NOMO-1 (cell line): ENCODE measurements around the gene MVD.

Experiments
- DNase-seq, 2 experiments: peaks; one replicate each; lab custom pipeline; 2025; ENCODE audit not compliant: unreplicated experiment in 2 of 2; lab: John Stamatoyannopoulos, UW

The MVD gene

GRCh38 chr16:88645941-88646340 is 16.9 kb downstream of the MVD start:
- DNase-seq: no peak

DNA sequence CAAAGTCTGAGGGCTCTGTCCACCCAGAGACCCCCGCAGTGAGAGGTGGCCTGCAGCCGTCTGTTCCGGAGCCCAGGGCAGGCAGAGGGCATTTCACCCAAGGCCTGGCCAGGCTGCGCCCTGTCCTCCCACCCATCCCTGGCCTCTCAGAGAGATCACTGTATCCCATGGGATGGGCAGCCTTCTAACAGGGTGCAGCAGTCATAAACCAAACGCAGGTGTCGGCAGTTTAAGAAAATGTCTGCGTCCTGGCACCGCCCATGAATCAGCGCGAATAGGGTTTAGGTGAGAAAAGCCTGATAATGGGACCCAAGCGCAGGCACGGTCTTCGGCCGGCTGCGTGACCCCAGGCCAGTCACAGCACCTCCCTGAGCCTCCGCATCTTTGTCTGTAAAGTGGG is 17.4 kb downstream of the MVD start:
- DNase-seq: no peak

DNA sequence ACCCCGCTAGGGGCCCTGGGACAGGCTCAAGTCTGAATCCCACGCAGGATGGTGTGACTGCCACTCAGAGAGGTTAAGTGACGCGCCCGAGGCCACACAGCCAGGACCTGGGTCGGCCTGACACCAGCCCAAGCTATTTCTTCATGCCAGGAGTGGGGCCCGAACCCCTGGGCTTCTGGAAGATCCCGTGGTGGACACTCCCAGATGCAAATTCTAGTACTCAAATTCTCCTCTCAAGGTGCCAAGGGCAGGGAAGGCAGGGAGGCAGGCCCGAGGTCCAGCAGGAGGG is 19.3 kb downstream of the MVD start:
- DNase-seq: no peak

- DNase-seq: no peak
These were observed 19.8 kb downstream of the MVD start for GRCh38 chr16:88642881-88643643.

DNA sequence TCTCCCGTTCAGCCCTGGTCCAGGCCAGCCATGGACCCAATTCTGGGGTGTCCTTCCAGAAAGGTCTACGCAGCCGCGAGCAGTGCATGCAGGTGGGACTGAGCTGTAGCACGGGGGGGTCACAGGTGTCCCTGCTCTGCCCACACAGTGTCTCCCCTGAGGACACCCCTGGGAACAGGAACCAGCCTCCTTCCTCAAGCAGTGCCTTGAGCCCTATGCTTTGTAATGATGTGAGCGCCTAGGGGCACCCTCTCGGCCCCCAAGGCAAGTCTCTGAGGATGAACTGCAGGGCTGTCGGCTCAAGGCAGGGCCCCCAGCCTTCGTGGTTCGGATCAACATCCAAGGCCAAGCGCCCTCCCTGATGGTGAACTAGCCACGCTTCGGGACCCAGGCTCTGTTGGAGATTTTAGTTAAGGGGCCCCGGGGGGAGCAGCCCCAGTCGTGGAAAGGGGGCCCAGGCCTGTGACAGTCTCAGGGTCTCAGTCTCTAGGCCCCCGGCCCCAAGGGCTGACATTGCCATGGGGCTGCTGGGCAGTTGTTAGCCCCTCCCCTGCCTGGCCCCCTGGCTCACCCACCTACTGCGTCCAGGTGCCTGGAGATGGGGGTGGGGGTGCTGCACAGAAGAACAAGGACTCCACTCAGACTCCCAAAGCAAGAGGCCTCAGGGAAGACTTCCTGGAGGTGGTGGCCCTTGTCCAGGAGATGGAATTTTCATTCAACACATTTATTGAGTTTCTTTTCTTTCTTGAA is 22.2 kb downstream of the MVD start:
- DNase-seq: peak in 1 of 2 experiments; percentile 13

- no peak for DNase-seq
These were observed 22.8 kb downstream of the MVD start for GRCh38 chr16:88640039-88640495.

DNA sequence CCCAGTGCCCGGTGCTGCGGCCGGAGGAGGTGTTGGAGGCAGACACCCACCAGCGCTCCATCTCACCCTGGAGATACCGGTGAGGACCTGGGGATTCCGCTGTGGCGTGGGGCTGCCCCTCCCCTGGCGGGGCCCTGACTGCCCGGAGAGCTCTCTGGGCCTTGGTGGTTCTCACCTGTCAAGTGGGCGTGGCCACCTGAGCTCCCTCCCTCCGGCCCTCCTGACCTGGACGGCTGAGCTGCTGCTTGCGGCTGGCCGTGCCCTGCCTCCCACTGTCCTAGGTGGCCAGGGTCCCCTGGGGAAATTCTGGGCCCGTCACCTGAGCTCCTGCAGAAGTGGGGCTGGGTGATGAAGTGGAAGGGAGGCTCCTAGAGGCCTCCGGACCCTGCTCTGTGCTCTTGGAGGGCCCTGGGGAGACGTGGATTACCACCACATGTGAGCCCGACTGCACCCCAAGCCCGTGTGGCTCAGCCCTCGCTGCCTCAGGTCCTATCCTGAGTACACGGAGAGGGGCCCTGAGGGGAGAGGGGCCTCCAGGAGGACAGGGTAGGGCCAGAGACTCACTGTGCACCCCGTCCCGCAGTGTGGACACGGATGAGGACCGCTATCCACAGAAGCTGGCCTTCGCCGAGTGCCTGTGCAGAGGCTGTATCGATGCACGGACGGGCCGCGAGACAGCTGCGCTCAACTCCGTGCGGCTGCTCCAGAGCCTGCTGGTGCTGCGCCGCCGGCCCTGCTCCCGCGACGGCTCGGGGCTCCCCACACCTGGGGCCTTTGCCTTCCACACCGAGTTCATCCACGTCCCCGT is 23.5 kb downstream of the MVD start:
- DNase-seq: no peak

- DNase-seq: no peak
These were observed 24.3 kb downstream of the MVD start, which contains the start of gene IL17C for GRCh38 chr16:88638323-88639230. Gene IL17C, plus strand, starts transcription at chr16:88638572. Its CDS starts 70 bp downstream, at chr16:88638642.

- no peak for DNase-seq
These were observed 26.2 kb downstream of the MVD start for GRCh38 chr16:88636488-88637265.

- DNase-seq: no peak
These were observed 27.1 kb downstream of the MVD start for GRCh38 chr16:88635671-88636319.

DNA sequence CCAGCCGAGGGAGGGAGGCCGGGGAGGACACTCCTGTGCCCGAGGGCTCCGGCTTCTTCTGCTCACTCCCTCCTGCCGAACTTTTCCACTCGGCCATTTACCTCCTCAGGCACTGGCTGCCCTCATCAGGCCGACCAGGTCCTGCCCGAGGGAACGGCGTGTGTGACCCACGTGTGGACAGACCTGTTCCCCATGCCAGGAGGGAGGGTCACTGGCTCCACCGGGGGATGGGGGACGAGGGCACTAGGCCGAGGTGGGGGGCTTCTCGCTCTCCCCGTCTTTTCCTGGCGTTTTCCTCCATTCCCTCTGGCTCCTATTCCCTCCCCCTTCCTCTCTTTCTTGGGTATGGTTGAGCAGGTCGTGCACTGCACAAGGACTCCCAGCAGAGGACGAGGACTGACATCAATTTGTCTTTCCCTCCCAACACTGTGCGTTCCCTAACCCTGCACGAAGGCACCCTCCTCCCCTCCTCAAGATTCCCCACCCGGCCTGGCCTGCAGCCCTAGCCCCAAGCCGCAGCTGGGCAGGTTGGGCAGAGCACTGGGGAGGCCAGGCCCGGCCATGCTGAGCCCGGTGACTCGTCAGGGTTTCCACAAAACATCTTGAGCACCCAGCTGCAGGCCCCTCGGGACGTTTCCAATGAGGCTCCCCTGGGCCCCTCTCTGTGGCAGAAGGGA is 27.8 kb downstream of the MVD start:
- no peak for DNase-seq

GRCh38 chr16:88634141-88634993 is 28.5 kb downstream of the MVD start:
- peak; percentile 26 to 43 for DNase-seq

DNA sequence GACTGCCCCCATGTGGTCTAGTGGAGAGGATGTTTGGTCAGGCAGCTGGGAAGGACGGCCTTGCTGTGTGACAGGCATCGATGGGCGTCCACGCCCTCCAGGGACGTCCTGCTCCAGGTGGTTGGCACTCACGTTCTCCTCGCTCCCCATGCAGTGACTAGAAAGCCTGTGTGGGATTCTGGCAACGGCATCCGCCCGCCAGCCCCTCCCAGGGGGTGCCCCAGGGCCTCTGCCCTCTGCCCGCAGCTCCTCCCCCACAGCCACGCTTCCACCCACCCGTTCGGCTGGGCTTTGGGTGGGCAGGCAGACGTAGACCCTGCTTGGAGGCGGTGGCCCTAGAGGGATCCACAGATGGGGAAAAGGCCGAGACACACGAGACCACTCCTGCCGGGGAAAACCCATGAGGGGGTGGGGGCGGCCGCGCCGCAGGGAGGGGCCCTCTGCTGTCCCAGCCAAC is 29.2 kb downstream of the MVD start:
- DNase-seq: no peak

DNA sequence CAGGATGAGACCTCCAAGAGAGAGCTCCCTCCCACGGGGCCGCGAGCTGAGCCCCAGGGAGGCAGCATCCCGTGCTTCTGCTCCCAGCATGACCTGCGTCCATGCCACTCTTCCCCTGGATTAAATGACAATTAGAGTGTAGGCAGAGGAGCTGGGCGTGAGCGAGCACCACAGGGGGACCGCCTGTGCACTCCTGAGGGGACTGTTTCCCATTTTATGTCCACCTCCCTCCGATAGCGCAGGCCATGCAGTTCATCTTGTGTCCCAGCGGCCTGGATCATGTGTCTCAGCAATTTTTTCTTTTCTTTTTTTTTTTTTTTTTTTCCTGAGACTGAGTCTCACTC is 30.3 kb downstream of the MVD start:
- no peak for DNase-seq

GRCh38 chr16:88631920-88632586 is 30.8 kb downstream of the MVD start:
- no peak for DNase-seq

- no peak for DNase-seq
These were observed 31.5 kb downstream of the MVD start for GRCh38 chr16:88631384-88631783.

DNA sequence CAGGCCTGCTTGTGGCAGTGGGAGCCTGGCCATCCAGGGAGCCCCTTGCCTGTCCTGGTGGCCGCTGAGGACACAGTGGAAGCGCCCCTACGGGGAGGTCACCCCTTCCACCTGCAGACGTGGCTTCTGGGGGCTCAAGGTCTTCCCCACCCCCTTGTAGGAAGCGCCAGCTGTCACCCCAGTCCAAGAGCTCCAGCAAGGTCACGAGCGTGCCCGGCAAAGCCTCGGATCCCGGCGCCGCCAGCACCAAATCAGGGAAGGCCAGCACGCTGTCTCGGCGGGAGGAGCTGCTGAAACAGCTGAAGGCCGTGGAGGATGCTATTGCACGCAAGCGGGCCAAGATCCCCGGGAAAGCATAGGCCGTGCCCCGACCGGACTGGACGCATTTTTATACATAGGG is 31.9 kb downstream of the MVD start:
- DNase-seq: no peak
